HG03097 (cell line): ENCODE measurements around the gene NPHS2.

ENCODE experiments used
- ATAC-seq: cut with Tn5 transposase; IDR thresholded peaks from one replicate; pipeline ENCODE4 v1.9.1; 2021; ENCODE audit not compliant: unreplicated experiment, low FRiP score

The NPHS2 gene

GRCh38 chr1:179575497-179576314 lies at the start of gene NPHS2:
NPHS2 (minus strand) TSS chr1:179575948; CDS start chr1:179575864, 84 bp downstream.
- ATAC-seq, result no peak

- ATAC-seq, result no peak
These were observed 36.6 kb upstream of the NPHS2 start for GRCh38 chr1:179612361-179612760.

- ATAC-seq, result no peak
These were observed 25.3 kb upstream of the NPHS2 start for GRCh38 chr1:179601093-179601492.

- ATAC-seq, result no peak
These were observed 24.0 kb upstream of the NPHS2 start for GRCh38 chr1:179599623-179600249.

GRCh38 chr1:179598631-179599030 lies 22.9 kb upstream of the NPHS2 start:
- ATAC-seq, result no peak

- no peak for ATAC-seq
These were observed 16.1 kb upstream of the NPHS2 start, which contains the start of gene TDRD5 for GRCh38 chr1:179591592-179592580. TDRD5 (plus strand) TSS chr1:179591832; CDS start chr1:179592616, 784 bp downstream.

- ATAC-seq, result no peak
These were observed 15.5 kb upstream of the NPHS2 start for GRCh38 chr1:179591253-179591591.

GRCh38 chr1:179590671-179591070 lies 14.9 kb upstream of the NPHS2 start:
- ATAC-seq, result no peak

GRCh38 chr1:179589509-179589908 lies 13.8 kb upstream of the NPHS2 start:
- ATAC-seq, result no peak

- no peak for ATAC-seq
These were observed 12.8 kb upstream of the NPHS2 start for GRCh38 chr1:179588425-179589024.

GRCh38 chr1:179587336-179587735 lies 11.6 kb upstream of the NPHS2 start:
- ATAC-seq, result no peak

GRCh38 chr1:179586107-179586823 lies 10.5 kb upstream of the NPHS2 start:
- ATAC-seq, result no peak

GRCh38 chr1:179583771-179584320 lies 8.1 kb upstream of the NPHS2 start:
- ATAC-seq, result no peak

GRCh38 chr1:179576509-179576908 lies 761 bp upstream of the NPHS2 start:
- ATAC-seq, result no peak

GRCh38 chr1:179558078-179558477 lies 17.7 kb downstream of the NPHS2 start:
- ATAC-seq, result no peak

- no peak for ATAC-seq
These were observed 21.3 kb downstream of the NPHS2 start for GRCh38 chr1:179554427-179554826.

GRCh38 chr1:179550746-179551682 lies 24.7 kb downstream of the NPHS2 start:
- no peak for ATAC-seq

GRCh38 chr1:179549368-179549700 lies 26.4 kb downstream of the NPHS2 start:
- no peak for ATAC-seq
